K562 (cell line): Measurements from ENCODE around the gene SLC25A21. TPM values are rescaled to one million over a fixed set of nuclear protein-coding genes. Genes with fewer than 3 reads are reported as not detected.

Experiments used
- BACH1 ChIP-seq: fragments of 200-800 bp; sonication (Bioruptor generic); IDR thresholded peaks from 2 replicates; pipeline ENCODE4 v1.6.1; 2016; ENCODE audit warnings: missing genetic modification characterization, missing compliant biosample characterization
- CBFA2T3 ChIP-seq: fragments of 450-650 bp; IDR thresholded peaks from 2 replicates; pipeline ENCODE4 v1.6.1; 2017
- CSDE1 ChIP-seq, 2 experiments: fragments of 450-650 bp; IDR thresholded peaks; 2 replicates each; pipeline ENCODE4 v1.6.1; 2016; ENCODE audit warnings: mild to moderate bottlenecking in 1 of 2
- ESRRB ChIP-seq: fragments of 250-450 bp; sonication (Bioruptor Pico); IDR thresholded peaks from 2 replicates; pipeline ENCODE4 v1.5.0; 2020; ENCODE audit warnings: mild to moderate bottlenecking, moderate library complexity, borderline replicate concordance
- KLF10 ChIP-seq: fragments of 250-450 bp; sonication (Bioruptor Pico); IDR thresholded peaks from 2 replicates; pipeline ENCODE4 v1.6.1; 2021; ENCODE audit warnings: matching md5 sums
- MAZ ChIP-seq, 2 experiments: fragments of 450-650 bp in 1 of 2; sonication (generic) in 1 of 2; formaldehyde crosslinking; IDR thresholded peaks in 1 of 2; conservative IDR thresholded peaks in 1 of 2; 2 replicates each; pipeline versions ENCODE4 v1.4.0 to v1.5.0; 2020; ENCODE audit warnings: mild to moderate bottlenecking in 1 of 2, missing genetic modification reagents in 1 of 2
- MTA2 ChIP-seq: fragments of 450-650 bp; IDR thresholded peaks from 2 replicates; pipeline ENCODE4 v1.6.1; 2016; ENCODE audit warnings: low read depth
- MYBL2 ChIP-seq, 2 experiments: fragments of 450-650 bp in 1 of 2; sonication (generic) in 1 of 2; formaldehyde crosslinking in 1 of 2; IDR thresholded peaks; 2 replicates each; pipeline versions ENCODE4 v1.6.1 to v1.8.1; 2017 to 2022; ENCODE audit warnings: borderline replicate concordance in 1 of 2, inconsistent platforms in 1 of 2, low read depth in 1 of 2, mild to moderate bottlenecking in 1 of 2, missing genetic modification reagents in 1 of 2, moderate library complexity in 1 of 2
- POLR2B ChIP-seq: fragments of 450-650 bp; IDR thresholded peaks from 2 replicates; pipeline ENCODE4 v1.6.1; 2018; ENCODE audit warnings: low read depth; ENCODE audit not compliant: partially characterized antibody
- PPARD ChIP-seq: fragments of 250-450 bp; sonication (Bioruptor Pico); IDR thresholded peaks from 2 replicates; pipeline ENCODE4 v1.8.0; 2022; ENCODE audit warnings: inconsistent platforms, mild to moderate bottlenecking, moderate library complexity
- PTRF ChIP-seq: fragments of 450-650 bp; IDR thresholded peaks from 2 replicates; pipeline ENCODE4 v1.6.1; 2016; ENCODE audit warnings: mild to moderate bottlenecking, missing genetic modification characterization, missing compliant biosample characterization
- RFX5 ChIP-seq: IDR thresholded peaks from 2 replicates; pipeline ENCODE4 v1.6.1; 2011; ENCODE audit warnings: low read depth, mild to moderate bottlenecking, improper control_type of control experiment, low read length
- SMAD1 ChIP-seq: fragments of 150-350 bp; IDR thresholded peaks from 2 replicates; pipeline ENCODE4 v1.6.1; 2014; ENCODE audit warnings: low read length, low read depth; ENCODE audit not compliant: partially characterized antibody
- SUPT5H ChIP-seq: fragments of 450-650 bp; IDR thresholded peaks from 2 replicates; pipeline ENCODE4 v1.6.1; 2016
- TEAD1 ChIP-seq, 2 experiments: fragments of 450-650 bp in 1 of 2; sonication (generic) in 1 of 2; formaldehyde crosslinking; IDR thresholded peaks; 2 replicates each; pipeline versions ENCODE4 v1.4.0 to v1.8.0; 2020 to 2022; ENCODE audit warnings: mild to moderate bottlenecking in 2 of 2, missing genetic modification reagents in 1 of 2
- U2AF2 ChIP-seq: fragments of 200-400 bp; formaldehyde crosslinking; optimal IDR thresholded peaks from 2 replicates; pipeline ENCODE3; 2017; ENCODE audit warnings: low read depth, mild to moderate bottlenecking, low read length
- ZNF140 ChIP-seq: fragments of 250-450 bp; sonication (Bioruptor Pico); IDR thresholded peaks from 2 replicates; pipeline ENCODE4 v1.8.0; 2021; ENCODE audit warnings: moderate library complexity, mild to moderate bottlenecking, inconsistent platforms
- ZNF507 ChIP-seq: conservative IDR thresholded peaks from 2 replicates; pipeline ENCODE4 v1.6.1; 2017; ENCODE audit warnings: missing genetic modification characterization, missing compliant biosample characterization
- ZNF699 ChIP-seq: fragments of 250-450 bp; sonication (Bioruptor Pico); IDR thresholded peaks from 2 replicates; pipeline ENCODE4 v1.8.0; 2021; ENCODE audit warnings: mild to moderate bottlenecking, moderate library complexity; ENCODE audit not compliant: insufficient replicate concordance
- polyA plus RNA-seq, 8 experiments: library from polyadenylated mRNA; depleted of rRNA in 4 of 8; stranded (reverse) in 5 of 8; unstranded in 3 of 8; fragments of >200 nt; fragmentation: Nextera tagmentation in 2 of 8; fragmentation: Illumina TruSeq in 1 of 8; extraction: Ambion mirVana in 2 of 8; extraction: Trizol in 1 of 8; gene quantifications; 2 replicates each; pipeline versions ENCODE4 v1.2.1 to v1.2.3, GENCODE V29; 2011 to 2014; ENCODE audit warnings: inconsistent platforms in 1 of 8, missing spikeins in 1 of 8
- total RNA-seq, 7 experiments: library from RNA; depleted of rRNA in 6 of 7; stranded (reverse); fragments of >200 nt in 6 of 7; fragmentation: Illumina TruSeq in 2 of 7; extraction: Trizol in 2 of 7; gene quantifications; 2 replicates each; pipeline versions ENCODE4 v1.2.1 to v1.2.3, GENCODE V29; 2011 to 2021; ENCODE audit warnings: low replicate concordance in 1 of 7
- TF ChIP-seq, protein P1 (sequence below): fragments of 250-450 bp; sonication (Bioruptor Pico); IDR thresholded peaks from 2 replicates; pipeline ENCODE4 v1.8.0; 2022; ENCODE audit warnings: moderate library complexity, mild to moderate bottlenecking, inconsistent platforms
- TF ChIP-seq, protein P2 (sequence below): fragments of 250-450 bp; sonication (Bioruptor Pico); IDR thresholded peaks from 2 replicates; pipeline ENCODE4 v1.4.0; 2020; ENCODE audit warnings: borderline replicate concordance
- TF ChIP-seq, protein P3 (sequence below), 2 experiments: fragments of 450-650 bp in 1 of 2; sonication (generic) in 1 of 2; formaldehyde crosslinking in 1 of 2; IDR thresholded peaks in 1 of 2; conservative IDR thresholded peaks in 1 of 2; 2 replicates each; pipeline versions ENCODE4 v1.6.1 to v1.8.1; 2016 to 2023; ENCODE audit warnings: mild to moderate bottlenecking in 2 of 2, moderate library complexity in 2 of 2, inconsistent platforms in 1 of 2, missing genetic modification reagents in 1 of 2
- TF ChIP-seq, protein P4 (sequence below), 2 experiments: IDR thresholded peaks; 2 replicates each; pipeline ENCODE4 v1.6.1; 2012; ENCODE audit warnings: improper control_type of control experiment in 2 of 2, low read depth in 2 of 2, low read length in 2 of 2, borderline replicate concordance in 1 of 2

Gene SLC25A21
- total and polyA plus RNA-seq, 9 of the 15 experiments (the other 6 are each of a cell fraction or from before 2014, with no cell fraction given): 15.2 to 46.7 (median 28.7) TPM

DNA sequence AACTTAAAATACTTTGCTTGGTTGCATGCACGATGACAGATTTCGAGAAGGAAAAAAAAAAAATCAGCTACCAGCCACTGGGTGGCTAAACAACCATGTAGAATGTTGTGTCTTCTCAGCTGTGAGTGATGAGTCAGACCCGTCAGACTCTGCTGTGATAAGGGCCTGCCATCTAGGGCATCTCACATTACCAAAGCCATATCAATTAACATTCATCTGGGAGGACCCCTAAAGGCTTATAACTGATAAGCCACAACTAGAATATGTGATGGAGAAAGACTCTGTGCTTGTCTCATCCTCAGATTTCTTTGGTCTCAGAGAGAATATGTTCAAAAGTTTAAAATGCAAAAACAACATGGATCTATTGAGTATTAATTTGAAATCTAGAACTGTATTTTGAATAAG is 399.3 kb downstream of the SLC25A21 start (continued):
- TF ChIP-seq, protein P1, sequence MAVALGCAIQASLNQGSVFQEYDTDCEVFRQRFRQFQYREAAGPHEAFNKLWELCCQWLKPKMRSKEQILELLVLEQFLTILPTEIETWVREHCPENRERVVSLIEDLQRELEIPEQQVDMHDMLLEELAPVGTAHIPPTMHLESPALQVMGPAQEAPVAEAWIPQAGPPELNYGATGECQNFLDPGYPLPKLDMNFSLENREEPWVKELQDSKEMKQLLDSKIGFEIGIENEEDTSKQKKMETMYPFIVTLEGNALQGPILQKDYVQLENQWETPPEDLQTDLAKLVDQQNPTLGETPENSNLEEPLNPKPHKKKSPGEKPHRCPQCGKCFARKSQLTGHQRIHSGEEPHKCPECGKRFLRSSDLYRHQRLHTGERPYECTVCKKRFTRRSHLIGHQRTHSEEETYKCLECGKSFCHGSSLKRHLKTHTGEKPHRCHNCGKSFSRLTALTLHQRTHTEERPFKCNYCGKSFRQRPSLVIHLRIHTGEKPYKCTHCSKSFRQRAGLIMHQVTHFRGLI: no peak
- TF ChIP-seq ESRRB (CRISPR knock-in tag) (no peak), ZNF507 (tag) (no peak), CSDE1 (IDR thresholded peaks at IDR 0.05) (no peak), U2AF2 (no peak), CBFA2T3 (peak; percentile 90), TEAD1 (CRISPR knock-in tag; IDR thresholded peaks at IDR 0.05) (no peak), PPARD (CRISPR knock-in tag) (no peak), ZNF140 (no peak), MTA2 (0 out of 2 replicates have a peak, but pooled peaks have one; percentile 48), PTRF (tag) (no peak), ZNF699 (no peak), SUPT5H (no peak), POLR2B (no peak), KLF10 (CRISPR knock-in tag) (no peak), MYBL2 (IDR thresholded peaks at IDR 0.05; ENCODE audit: low read depth) (no peak), MYBL2 (CRISPR knock-in tag; IDR thresholded peaks at IDR 0.05; ENCODE audit: borderline replicate concordance) (no peak), BACH1 (tag) (no peak), MAZ (CRISPR knock-in tag; conservative IDR thresholded peaks at IDR 0.05 in 1 of 2, IDR thresholded peaks at IDR 0.05 in 1 of 2) (no peak), RFX5 (no peak), SMAD1 (no peak)
- TF ChIP-seq, protein P2, sequence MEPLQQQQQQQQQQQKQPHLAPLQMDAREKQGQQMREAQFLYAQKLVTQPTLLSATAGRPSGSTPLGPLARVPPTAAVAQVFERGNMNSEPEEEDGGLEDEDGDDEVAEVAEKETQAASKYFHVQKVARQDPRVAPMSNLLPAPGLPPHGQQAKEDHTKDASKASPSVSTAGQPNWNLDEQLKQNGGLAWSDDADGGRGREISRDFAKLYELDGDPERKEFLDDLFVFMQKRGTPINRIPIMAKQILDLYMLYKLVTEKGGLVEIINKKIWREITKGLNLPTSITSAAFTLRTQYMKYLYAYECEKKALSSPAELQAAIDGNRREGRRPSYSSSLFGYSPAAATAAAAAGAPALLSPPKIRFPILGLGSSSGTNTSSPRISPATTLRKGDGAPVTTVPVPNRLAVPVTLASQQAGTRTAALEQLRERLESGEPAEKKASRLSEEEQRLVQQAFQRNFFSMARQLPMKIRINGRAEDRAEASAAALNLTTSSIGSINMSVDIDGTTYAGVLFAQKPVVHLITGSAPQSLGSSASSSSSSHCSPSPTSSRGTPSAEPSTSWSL (CRISPR knock-in tag): no peak
- TF ChIP-seq, protein P3, sequence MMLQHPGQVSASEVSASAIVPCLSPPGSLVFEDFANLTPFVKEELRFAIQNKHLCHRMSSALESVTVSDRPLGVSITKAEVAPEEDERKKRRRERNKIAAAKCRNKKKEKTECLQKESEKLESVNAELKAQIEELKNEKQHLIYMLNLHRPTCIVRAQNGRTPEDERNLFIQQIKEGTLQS (IDR thresholded peaks at IDR 0.05): peak; percentile 95
- TF ChIP-seq, protein P3 (CRISPR knock-in tag; conservative IDR thresholded peaks at IDR 0.05): peak; percentile 84
- TF ChIP-seq, protein P4, sequence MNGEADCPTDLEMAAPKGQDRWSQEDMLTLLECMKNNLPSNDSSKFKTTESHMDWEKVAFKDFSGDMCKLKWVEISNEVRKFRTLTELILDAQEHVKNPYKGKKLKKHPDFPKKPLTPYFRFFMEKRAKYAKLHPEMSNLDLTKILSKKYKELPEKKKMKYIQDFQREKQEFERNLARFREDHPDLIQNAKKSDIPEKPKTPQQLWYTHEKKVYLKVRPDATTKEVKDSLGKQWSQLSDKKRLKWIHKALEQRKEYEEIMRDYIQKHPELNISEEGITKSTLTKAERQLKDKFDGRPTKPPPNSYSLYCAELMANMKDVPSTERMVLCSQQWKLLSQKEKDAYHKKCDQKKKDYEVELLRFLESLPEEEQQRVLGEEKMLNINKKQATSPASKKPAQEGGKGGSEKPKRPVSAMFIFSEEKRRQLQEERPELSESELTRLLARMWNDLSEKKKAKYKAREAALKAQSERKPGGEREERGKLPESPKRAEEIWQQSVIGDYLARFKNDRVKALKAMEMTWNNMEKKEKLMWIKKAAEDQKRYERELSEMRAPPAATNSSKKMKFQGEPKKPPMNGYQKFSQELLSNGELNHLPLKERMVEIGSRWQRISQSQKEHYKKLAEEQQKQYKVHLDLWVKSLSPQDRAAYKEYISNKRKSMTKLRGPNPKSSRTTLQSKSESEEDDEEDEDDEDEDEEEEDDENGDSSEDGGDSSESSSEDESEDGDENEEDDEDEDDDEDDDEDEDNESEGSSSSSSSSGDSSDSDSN (IDR thresholded peaks at IDR 0.05; ENCODE audit: borderline replicate concordance in 1 of 2, low read depth in 2 of 2, low read length in 2 of 2): no peak
